ENCODE measurements around the gene FOXF2.

The FOXF2 gene

DNA sequence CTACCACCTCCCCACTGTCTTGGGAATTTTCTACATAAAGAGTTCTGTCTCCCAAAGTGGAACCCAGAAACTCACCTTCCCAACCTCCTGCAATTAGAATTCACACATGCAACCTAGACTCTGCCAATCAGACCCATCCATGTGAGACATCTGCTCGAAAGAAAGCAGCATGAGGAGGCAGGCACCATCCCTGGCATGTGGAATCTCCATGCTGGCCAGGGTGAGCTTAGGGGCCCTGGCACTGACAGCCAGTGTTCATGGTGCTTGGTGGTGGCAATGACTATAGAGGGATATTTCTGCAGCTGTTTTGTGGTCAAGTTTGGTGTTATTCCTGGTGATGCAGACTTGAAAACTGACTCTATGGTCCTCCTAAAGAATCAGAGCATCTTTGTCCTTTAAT lies 17.4 kb upstream of the FOXF2 start:
- TF ChIP-seq, protein P1, sequence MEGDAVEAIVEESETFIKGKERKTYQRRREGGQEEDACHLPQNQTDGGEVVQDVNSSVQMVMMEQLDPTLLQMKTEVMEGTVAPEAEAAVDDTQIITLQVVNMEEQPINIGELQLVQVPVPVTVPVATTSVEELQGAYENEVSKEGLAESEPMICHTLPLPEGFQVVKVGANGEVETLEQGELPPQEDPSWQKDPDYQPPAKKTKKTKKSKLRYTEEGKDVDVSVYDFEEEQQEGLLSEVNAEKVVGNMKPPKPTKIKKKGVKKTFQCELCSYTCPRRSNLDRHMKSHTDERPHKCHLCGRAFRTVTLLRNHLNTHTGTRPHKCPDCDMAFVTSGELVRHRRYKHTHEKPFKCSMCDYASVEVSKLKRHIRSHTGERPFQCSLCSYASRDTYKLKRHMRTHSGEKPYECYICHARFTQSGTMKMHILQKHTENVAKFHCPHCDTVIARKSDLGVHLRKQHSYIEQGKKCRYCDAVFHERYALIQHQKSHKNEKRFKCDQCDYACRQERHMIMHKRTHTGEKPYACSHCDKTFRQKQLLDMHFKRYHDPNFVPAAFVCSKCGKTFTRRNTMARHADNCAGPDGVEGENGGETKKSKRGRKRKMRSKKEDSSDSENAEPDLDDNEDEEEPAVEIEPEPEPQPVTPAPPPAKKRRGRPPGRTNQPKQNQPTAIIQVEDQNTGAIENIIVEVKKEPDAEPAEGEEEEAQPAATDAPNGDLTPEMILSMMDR (IDR thresholded peaks at IDR 0.05): no peak

DNA sequence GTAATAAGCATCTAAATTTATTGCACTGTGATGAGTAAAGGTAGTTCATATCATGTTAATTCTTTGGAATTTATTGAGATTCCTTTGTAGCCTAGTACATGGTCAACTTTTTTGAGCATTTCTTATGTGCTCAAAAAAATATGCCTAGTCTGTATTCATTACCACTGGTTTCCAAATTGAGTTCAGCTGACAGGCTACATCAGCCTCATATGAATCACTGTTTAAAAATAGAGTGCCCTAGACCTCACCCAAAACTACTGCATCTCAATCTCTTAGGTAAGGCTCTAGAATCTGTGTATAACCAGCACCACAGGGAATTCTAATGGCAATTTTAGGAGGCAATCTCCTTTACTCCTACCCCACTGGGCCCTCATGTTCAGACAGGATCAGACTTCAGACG lies 16.7 kb upstream of the FOXF2 start:
- TF ChIP-seq, protein P1 (IDR thresholded peaks at IDR 0.05): no peak

DNA sequence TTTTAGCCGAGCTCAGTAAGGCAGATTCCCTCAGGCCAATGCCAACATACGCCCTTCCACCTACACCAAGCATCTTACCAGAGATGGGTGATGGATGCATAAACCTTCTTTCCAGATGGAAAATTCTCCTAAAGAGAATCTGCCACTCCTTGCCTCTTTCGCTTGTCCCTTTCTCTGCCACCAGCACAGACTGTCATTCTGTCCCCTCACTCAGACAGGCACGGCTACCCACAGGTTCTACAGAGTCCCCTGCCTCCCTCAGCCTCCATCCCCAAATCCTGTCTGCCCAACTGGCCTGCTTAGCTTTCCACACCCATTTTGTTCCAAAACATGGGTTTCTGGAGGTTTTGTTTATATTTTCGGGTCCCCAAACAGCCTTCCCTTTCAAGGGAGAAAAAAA lies 12.7 kb upstream of the FOXF2 start:
- TF ChIP-seq, protein P1 (IDR thresholded peaks at IDR 0.05): no peak

DNA sequence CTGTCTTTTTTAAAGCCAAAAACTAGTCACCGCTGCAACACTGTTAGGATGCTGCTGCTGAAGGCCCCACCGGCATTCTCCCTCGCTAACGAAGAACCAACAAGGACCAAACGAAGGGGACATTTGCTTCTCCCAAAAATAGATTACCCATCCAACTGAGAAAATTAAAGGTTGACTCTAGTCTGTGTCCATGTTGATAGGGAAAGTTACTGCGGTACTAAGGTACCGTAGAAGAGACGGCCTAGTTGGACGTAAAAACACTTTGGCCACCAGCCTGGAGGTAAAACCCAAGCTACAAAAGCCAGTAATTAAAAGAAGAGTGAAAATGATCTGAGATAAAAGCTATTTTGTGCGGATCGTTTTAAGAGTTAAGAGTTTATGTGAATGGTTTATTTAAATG lies 11.8 kb upstream of the FOXF2 start:
- TF ChIP-seq, protein P1 (IDR thresholded peaks at IDR 0.05): no peak

DNA sequence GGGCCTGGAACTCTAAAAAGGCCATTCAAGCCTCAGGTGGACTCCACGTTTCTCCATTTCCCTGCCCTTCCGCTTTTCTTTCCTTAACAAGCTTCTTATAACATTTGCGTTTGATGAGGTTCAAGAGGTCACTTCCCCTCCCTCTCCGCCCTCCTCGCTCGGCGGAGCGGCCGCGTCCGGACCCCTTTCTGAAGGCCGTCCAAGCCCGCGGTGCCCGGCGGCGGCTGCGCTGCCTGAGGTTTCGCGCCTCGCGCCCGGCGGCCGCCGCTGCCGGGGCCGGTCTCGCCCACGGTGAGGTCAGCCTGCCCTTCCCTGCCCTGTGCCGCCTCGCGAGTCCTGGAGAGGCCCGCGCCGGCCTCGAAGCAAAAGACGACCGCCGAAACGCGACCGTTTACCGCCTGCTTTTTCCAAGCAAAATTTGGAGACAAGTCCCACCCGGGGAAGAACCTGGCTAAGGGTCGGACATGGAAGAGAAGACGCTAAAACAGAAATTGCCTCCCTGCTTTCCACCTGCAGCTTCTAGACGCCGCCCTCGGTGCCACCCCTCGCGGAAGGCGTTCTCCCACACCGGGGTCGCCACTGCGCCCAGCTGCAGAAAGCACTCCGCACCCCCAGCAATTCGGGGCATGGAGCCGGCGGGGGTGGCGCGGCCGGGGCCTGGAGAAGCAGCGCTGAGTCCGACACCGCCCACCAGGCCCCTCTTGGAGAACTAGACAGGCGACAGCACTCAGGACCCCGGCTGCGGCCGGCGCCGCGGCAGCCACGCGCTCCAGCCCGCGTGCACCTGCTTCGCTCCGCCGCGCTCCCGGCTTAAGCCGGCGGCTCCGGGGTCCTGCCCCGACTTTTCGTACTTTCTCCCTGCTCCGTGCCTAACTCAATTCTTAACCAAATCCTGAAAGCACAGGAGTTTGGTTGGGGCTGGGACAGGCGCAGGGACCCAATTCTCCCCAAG lies 11.0 kb upstream of the FOXF2 start:
- TF ChIP-seq, protein P1 (IDR thresholded peaks at IDR 0.05): no peak

DNA sequence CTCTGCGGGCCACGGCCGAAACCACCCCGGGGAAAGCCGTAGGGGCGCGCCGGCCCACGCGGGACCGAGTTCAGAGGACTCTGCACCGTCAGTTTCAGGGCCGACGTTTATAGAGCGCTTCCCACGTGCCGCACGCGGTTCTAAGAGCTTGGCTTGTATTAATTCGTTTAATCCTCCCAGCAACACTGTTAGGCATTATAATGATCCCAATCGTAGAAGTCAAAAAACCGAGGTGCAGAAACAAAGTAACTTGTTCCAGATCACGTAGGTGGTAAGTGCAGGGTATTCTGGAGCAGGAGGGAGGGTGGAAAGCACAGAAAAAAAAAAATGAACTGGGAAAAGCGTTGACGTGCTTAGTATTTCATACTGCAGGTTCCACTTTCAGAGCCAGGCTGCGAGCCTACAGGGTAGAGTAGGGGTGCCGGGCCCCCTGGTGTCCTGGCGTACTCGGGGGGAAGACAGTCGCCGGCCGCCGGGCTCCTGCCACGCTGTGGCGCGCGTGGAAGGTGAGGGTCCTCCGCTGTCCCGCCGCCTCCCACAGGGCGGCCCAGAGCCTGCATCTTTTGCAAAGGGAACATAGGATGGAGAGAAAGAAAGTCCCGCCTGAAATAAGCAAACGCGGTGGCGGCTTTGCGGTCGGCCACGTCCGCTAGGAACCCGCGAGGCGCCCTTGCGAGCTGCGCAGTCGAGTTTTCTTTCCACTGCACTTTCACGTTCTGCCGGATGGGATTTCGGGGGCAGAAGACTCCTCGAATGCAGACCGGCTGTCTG lies 10.2 kb upstream of the FOXF2 start:
- TF ChIP-seq, protein P1 (IDR thresholded peaks at IDR 0.05): no peak

DNA sequence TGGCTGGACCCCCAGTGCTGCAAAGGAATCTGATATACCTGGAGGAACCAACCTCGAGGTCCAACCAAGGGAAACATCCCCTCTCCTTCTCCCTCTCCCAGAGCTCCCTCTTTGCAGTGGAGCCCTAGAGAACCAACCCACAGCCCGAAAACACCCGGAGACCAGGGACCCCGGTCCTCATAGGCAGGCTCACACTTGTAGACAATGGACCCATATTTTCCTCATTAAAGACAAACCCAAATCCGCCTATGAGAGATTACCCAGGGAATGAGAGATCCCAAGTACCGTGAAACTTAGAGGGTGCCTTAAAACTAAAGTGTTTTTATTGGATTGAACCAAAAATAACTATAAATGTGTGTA lies 9.6 kb upstream of the FOXF2 start:
- TF ChIP-seq, protein P1 (IDR thresholded peaks at IDR 0.05): no peak

Data from LNCAP (cell line).